GM18498 (cell line): Measurements from ENCODE around the gene KDM3B.

Experiments
- ATAC-seq: cut with Tn5 transposase; IDR thresholded peaks from one replicate; pipeline ENCODE4 v1.9.1; 2021; ENCODE audit warnings: mild to moderate bottlenecking, moderate library complexity; ENCODE audit not compliant: unreplicated experiment

KDM3B gene

GRCh38 chr5:138349852-138350562 lies 2.5 kb upstream of the KDM3B start:
- ATAC-seq: no peak

- ATAC-seq: no peak
These were observed 2.0 kb upstream of the KDM3B start for GRCh38 chr5:138350563-138350890.

DNA sequence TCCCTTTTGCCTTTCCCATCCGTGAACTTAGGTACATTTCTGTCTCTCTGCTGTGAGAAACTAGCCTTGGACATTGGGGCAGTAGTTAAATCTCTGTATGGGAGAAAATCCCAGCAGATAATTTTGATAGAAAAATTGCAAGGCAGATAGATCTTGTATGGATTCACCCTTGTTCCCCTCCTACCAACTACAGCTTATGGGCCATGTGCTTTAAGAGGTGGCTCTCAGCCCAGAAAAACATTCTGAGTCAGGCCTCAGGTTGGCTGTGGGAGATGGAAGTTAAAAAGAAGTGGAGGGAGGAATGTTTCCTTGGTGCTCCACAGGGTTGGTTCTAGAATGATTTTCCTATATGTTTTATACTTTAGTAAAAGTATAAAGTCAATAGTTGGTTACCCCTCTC lies 1.4 kb upstream of the KDM3B start:
- ATAC-seq: no peak

GRCh38 chr5:138351517-138351916 lies 968 bp upstream of the KDM3B start:
- ATAC-seq: no peak

DNA sequence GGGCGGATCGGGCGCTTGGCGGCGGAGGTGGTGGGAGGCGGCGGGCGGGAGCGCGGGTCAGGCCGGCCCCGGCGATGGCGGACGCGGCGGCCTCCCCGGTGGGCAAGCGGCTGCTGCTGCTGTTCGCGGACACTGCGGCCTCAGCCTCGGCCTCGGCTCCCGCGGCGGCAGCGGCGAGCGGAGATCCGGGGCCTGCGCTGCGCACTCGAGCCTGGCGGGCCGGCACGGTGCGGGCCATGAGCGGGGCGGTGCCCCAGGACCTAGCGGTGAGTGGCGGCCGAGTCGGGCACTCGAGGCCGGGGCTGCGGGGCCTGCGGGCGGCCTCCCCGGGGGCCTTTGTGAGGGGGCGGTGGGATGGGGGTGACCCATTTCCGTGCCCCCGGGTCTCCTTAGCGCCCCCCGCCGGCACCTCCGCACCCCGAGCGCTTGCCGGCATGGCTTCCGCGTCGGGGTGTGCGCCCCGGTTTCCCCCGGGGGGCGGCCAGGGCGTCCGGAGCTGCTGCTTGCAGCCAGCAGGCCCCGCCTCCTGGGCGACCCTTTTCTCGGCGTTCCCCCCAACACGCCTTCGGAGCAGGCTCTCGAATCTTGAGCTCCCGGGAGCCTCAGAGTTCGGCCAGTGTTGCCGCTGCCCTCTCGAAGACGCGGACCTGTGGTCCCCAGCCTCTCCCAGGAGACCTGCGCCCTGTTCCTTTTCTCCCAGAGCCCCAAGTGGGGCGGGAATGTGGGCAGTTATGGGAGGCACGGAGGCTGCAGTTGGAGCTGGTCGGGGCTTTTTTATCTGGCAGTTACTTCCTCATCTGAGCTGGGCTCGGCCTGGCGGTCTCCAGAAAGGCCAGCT lies 456 bp downstream of the KDM3B start:
- peak; percentile 52 for ATAC-seq

DNA sequence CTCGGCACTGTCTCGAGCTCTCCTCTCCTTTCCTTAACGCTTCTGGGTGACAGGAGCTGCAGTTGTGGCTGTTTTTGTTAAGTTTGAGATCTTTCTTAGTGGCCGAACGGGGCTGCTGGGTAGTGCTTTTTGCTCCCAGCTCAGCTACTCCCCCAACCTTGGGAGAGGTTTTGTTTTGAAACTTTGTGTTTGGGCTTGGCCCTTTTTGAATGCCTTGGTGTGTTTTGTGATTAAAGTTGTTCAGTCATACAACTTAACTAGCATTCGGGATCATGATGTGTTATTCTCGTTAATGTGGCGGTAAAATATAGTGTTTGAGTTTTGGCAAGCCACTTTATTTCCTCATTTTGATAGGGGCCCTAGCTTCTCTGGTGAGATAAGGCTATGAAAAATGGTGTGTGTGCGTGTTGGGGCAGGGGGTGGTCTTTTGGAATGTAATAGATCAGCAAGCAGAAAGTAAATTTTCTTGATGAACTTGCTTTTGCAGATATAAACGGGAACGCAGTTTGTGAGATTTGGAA lies 1.1 kb downstream of the KDM3B start:
- ATAC-seq: no peak

- ATAC-seq: no peak
These were observed 1.9 kb downstream of the KDM3B start for GRCh38 chr5:138354387-138354786.

DNA sequence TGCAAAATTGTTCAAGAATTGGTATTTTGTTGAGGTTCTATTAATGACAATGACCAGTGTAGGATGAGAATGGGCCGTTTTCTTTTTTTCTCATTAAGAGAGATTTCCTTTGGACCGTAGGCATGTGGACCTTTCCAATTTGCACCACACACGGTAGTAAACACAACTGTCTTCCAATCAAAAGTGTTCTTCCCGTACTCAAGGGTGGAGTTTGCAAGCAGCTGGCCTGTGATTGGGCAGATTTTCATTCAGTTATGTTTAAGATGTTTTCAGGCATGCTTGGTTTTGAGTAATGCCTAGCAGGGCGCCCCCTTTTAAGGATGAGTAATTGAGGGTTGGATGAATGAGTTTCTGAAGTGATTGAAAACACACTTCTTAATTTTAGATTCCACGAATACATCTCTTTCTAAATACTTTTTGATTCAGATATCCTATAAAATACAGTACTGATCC lies 2.5 kb downstream of the KDM3B start:
- peak; percentile 35 for ATAC-seq

- no peak for ATAC-seq
These were observed 7.1 kb downstream of the KDM3B start for GRCh38 chr5:138359621-138360020.

- no peak for ATAC-seq
These were observed 8.5 kb downstream of the KDM3B start for GRCh38 chr5:138360941-138361452.

GRCh38 chr5:138364576-138364975 lies 12.1 kb downstream of the KDM3B start:
- no peak for ATAC-seq

GRCh38 chr5:138366632-138367382 lies 14.3 kb downstream of the KDM3B start:
- no peak for ATAC-seq

DNA sequence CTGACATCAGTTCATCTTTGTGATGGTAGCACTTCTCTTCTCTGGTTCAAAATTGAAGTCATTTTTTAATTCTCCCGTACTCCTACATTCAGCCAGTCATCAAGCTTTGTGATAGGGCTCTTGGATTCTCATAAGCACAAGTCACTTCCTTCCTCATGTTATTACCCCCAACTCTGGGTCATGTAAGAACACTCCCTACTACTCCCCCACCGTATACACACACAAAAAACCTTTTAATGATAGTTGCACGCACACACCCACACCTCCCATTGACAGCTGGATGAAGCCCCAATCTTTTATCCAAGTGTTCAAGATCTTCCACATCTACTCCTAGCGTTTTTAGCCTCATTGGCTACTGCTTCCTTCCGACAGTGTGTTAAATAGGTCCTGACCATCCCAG lies 16.8 kb downstream of the KDM3B start:
- no peak for ATAC-seq

DNA sequence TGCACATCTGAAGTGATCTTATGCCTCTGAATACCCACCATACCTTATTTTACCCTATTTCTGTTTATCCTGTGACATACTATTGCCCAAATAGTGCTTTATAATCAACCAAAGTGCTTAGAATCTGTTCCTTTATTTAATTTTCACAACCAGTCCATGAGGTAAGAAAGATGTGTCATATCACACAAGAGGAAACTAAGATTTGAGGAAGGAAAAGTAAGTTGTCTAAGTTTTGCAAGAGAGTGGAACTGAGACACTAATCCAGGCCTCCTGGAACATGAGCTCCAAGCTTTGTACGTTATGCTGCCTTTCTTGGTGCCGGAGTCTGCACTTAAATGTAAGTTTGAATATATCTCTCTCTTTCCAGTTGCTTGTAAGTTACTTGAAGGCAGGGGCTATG lies 17.2 kb downstream of the KDM3B start:
- ATAC-seq: no peak

GRCh38 chr5:138370537-138370936 lies 18.1 kb downstream of the KDM3B start:
- ATAC-seq: no peak

GRCh38 chr5:138371454-138371853 lies 19.0 kb downstream of the KDM3B start:
- no peak for ATAC-seq

DNA sequence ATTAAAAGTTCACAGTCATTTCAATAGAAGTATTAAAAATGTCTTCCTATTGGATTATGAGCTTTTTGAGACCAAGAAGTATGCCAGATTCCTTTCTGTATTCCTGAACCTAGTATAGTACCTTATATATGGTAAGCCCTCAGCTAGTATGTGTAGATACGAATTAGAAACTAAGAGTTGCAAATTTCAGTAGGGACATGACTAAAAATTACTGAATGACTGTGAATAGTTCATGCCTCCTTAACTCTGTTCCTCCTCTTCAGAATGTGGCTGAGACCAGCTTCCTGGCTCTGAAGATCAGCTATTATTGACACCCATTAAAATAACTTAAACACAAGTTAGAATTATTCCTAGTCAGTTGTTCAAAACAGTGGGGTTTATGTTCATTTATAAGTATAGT lies 19.7 kb downstream of the KDM3B start:
- ATAC-seq: peak; percentile 61

DNA sequence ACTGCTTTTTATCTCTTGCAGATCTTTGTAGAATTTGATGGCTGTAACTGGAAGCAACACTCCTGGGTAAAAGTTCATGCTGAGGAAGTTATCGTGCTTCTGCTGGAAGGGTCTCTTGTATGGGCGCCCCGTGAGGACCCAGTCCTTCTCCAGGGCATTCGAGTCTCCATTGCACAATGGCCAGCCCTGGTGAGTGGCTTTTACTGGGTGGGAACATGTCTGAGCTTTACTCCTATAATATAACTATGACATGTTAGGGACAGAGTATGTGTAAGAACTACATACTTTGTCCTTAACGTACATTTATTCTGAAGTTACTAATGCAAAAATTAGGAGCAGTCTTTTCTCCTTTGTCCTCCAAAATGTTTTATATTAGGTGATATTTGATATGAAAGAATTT lies 20.2 kb downstream of the KDM3B start:
- no peak for ATAC-seq

- no peak for ATAC-seq
These were observed 29.9 kb downstream of the KDM3B start for GRCh38 chr5:138382347-138382746.

DNA sequence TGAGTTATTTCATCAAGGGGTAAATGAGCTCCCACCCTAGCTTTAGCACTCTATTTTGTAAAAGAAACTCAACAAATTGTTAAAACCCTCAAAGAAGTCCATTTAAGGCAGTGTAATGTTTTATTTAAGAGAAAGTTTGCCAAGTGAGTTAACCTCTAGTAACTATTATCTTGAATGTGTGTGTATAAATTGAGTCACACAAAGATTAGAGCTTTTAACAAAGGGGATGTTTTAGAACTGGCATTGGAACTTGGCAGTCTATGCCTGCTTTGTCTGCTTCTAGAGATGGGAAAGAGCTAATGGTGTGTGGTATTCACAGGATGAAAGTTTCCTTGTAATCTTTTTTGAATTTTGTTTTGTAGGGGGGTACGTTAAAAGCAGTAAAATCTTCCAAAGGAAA lies 33.2 kb downstream of the KDM3B start:
- ATAC-seq: no peak

- no peak for ATAC-seq
These were observed 33.8 kb downstream of the KDM3B start for GRCh38 chr5:138386290-138386689.
